ENCODE measurements around the gene PHF23. TPM values are rescaled to one million over a fixed set of nuclear protein-coding genes. Genes with fewer than 3 reads are reported as not detected.

Gene PHF23
- total RNA-seq, 1 donor from 2014 or later = 80.9 TPM

- Mint-ChIP-seq H3K4me3 (ENCODE audit: unreplicated experiment) (peak overlapping the region; percentile 98), H3K27me3 (ENCODE audit: unreplicated experiment) (peaks cover 42% of the 10 kb centered on the region), H3K9me3 (ENCODE audit: unreplicated experiment) (no peaks in the 10 kb centered on the region), H3K36me3 (ENCODE audit: low read depth, unreplicated experiment) (peaks cover 56% of the 10 kb centered on the region), H3K27ac (ENCODE audit: unreplicated experiment) (peak overlapping the region; percentile 89), H3K4me1 (ENCODE audit: unreplicated experiment) (peaks cover 47% of the 10 kb centered on the region)
- no peak for DNase-seq (ENCODE audit: low spot score)
- TF ChIP-seq CTCF (IDR thresholded peaks at IDR 0.05; ENCODE audit: unreplicated experiment) = no peak
Observed at GRCh38 chr17:7238420-7239090, 702 bp downstream of the PHF23 start.

GRCh38 chr17:7237761-7238419 is 1.4 kb downstream of the PHF23 start:
- Mint-ChIP-seq H3K36me3 (ENCODE audit: low read depth, unreplicated experiment) (peaks cover 50% of the 10 kb centered on the region), H3K27me3 (ENCODE audit: unreplicated experiment) (peaks cover 42% of the 10 kb centered on the region), H3K27ac (ENCODE audit: unreplicated experiment) (peak overlapping the region; percentile 76), H3K9me3 (ENCODE audit: unreplicated experiment) (no peaks in the 10 kb centered on the region), H3K4me1 (ENCODE audit: unreplicated experiment) (peaks cover 46% of the 10 kb centered on the region), H3K4me3 (ENCODE audit: unreplicated experiment) (peak overlapping the region; percentile 99)
- no peak for TF ChIP-seq CTCF (IDR thresholded peaks at IDR 0.05; ENCODE audit: unreplicated experiment)
- peak; percentile 65 for DNase-seq (ENCODE audit: low spot score)

DNA sequence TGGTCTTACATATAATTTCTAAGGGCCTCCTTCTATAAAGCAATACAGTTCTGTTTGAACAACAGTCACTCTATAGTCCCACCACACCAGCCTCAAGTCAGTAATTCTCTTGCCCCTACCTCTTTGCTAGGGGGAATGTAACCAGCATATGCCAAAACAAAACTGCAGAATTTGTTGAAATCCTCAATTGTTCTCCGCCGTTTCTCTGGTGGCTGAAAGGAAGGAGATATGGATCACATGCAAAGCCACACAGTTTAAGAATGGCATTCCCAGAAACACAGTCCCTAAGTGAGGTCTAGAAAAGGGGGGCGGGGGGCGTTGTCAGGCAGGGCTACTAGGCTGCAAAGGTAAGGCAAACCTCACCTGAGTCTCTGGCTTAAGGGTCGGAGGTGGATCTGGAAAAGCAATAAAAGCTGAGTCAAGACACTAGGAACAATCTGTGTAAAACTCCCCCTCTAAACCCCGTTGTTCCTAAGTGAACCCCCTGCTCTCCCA is 1.9 kb downstream of the PHF23 start:
- peak overlapping the region; percentile 76 for H3K27ac Mint-ChIP-seq (ENCODE audit: unreplicated experiment)

GRCh38 chr17:7236808-7237207 is 2.4 kb downstream of the PHF23 start:
- DNase-seq (ENCODE audit: low spot score) = no peak
- H3K4me3 Mint-ChIP-seq (ENCODE audit: unreplicated experiment) = peak overlapping the region; percentile 99
- TF ChIP-seq CTCF (IDR thresholded peaks at IDR 0.05; ENCODE audit: unreplicated experiment) = no peak
- peaks cover 54% of the 10 kb centered on the region for H3K36me3 Mint-ChIP-seq (ENCODE audit: low read depth, unreplicated experiment)
- peaks cover 46% of the 10 kb centered on the region for H3K4me1 Mint-ChIP-seq (ENCODE audit: unreplicated experiment)
- H3K27me3 Mint-ChIP-seq (ENCODE audit: unreplicated experiment) = peaks cover 36% of the 10 kb centered on the region
- H3K9me3 Mint-ChIP-seq (ENCODE audit: unreplicated experiment) = no peaks in the 10 kb centered on the region
- H3K27ac Mint-ChIP-seq (ENCODE audit: unreplicated experiment) = peak overlapping the region; percentile 76

More for the DNA sequence above, 1.9 kb downstream of the PHF23 start:
- TF ChIP-seq CTCF (IDR thresholded peaks at IDR 0.05; ENCODE audit: unreplicated experiment) = no peak
- Mint-ChIP-seq H3K36me3 (ENCODE audit: low read depth, unreplicated experiment) (peaks cover 51% of the 10 kb centered on the region), H3K27me3 (ENCODE audit: unreplicated experiment) (peaks cover 40% of the 10 kb centered on the region), H3K9me3 (ENCODE audit: unreplicated experiment) (no peaks in the 10 kb centered on the region), H3K4me3 (ENCODE audit: unreplicated experiment) (peak overlapping the region; percentile 99), H3K4me1 (ENCODE audit: unreplicated experiment) (peaks cover 45% of the 10 kb centered on the region)
- DNase-seq (ENCODE audit: low spot score) = no peak

Measured in endothelial cell (in vitro differentiated cells).